Adrenal gland (tissue), 12 donors: ENCODE data around the gene PAOX. TPM values are rescaled to one million over a fixed set of nuclear protein-coding genes. Genes with fewer than 3 reads are reported as not detected.
A peak's percentile ranks its signal among the peaks of the same experiment; 100 is the strongest.

Source experiments
- DNase-seq, 7 donors: peaks; one replicate each; pipeline ENCODE4 v3.0.0-alpha.2; 2019 to 2020
- H3K27ac ChIP-seq, 5 donors: fragments of 200-600 bp; sonication (generic) in 4 of 5; 1 replicate in 3 of 5; 2 replicates in 2 of 5; pipeline versions ENCODE4 v1.5.1 to v1.8.0; 2016 to 2020; ENCODE audit warnings: mild to moderate bottlenecking in 1 of 5
- H3K27me3 ChIP-seq: fragments of 200-600 bp; 2 replicates; pipeline ENCODE4 v1.8.0; 2021
- H3K36me3 ChIP-seq, 2 donors: fragments of 200-600 bp; replicated peaks in 1 of 2; 1 replicate in 1 of 2; 2 replicates in 1 of 2; pipeline versions ENCODE4 v1.5.1 to v1.8.0; 2018 to 2022
- H3K4me1 ChIP-seq, 2 donors: fragments of 200-600 bp; replicated peaks in 1 of 2; 1 replicate in 1 of 2; 2 replicates in 1 of 2; pipeline versions ENCODE4 v1.5.1 to v1.8.0; 2018 to 2021
- H3K4me3 ChIP-seq, 4 donors: fragments of 200-600 bp; sonication (generic) in 3 of 4; one replicate each; pipeline ENCODE4 v1.5.1; 2016 to 2018
- H3K9me3 ChIP-seq, 3 donors: fragments of 200-600 bp; sonication (generic) in 1 of 3; replicated peaks in 1 of 3; 1 replicate in 2 of 3; 2 replicates in 1 of 3; pipeline versions ENCODE4 v1.5.1 to v1.8.0; 2016 to 2021
- POLR2A ChIP-seq, 2 donors: fragments of 450-650 bp; IDR thresholded peaks; one replicate each; pipeline ENCODE4 v1.6.1; 2017; ENCODE audit warnings: antibody characterized with exemption in 2 of 2, mild to moderate bottlenecking in 2 of 2, moderate library complexity in 1 of 2
- WGBS, 4 donors: extraction: QIAGEN DNeasy Blood & Tissue Kit in 2 of 4; methylation state at CpG; one replicate each; pipeline versions ENCODE4 v1.1.5 to v1.1.7; 2013 to 2017; 5-methylcytosine and 5-hydroxymethylcytosine counted together
- intact Hi-C, 2 donors: fragments of 100-400 bp; cut with DNase I; formaldehyde crosslinking; loops; one replicate each; pipeline versions ENCODE4 v1.14.1 to v1.15.0; 2022 to 2023
- polyA plus RNA-seq, 3 donors: library from polyadenylated mRNA; stranded (reverse); fragments of 200-250 nt in 2 of 3; fragments of 350-450 nt in 1 of 3; fragmentation: Illumina TruSeq in 1 of 3; extraction: RNeasy Lipid Tissue Mini Kit (QIAGEN cat#74804) in 1 of 3; gene quantifications; one replicate each; pipeline ENCODE4 v1.2.3, GENCODE V29; 2013 to 2014
- total RNA-seq, 9 donors: library from RNA; depleted of rRNA in 4 of 9; stranded (reverse); fragments of >200 nt in 4 of 9; fragments of 120-200 nt in 1 of 9; fragmentation: NEBNext Ultra II Directional in 1 of 9; extraction: Animal tissue kit (Norgen Biotek cat#: 25700) in 1 of 9; gene quantifications; one replicate each; pipeline versions ENCODE4 v1.1.0 to v1.2.4, GENCODE V29; 2013 to 2023
- TF ChIP-seq, protein P1 (sequence below), 6 experiments: fragments of 450-650 bp in 4 of 6; fragments of 200-600 bp in 2 of 6; sonication (generic) in 1 of 6; IDR thresholded peaks; 1 replicate in 5 of 6; 2 replicates in 1 of 6; pipeline versions ENCODE4 v1.5.1 to v1.8.0; 2016 to 2021; ENCODE audit warnings: antibody characterized with exemption in 6 of 6, mild to moderate bottlenecking in 2 of 6, moderate library complexity in 1 of 6
- donor health status: healthy with polysubstance abuse.
- donor health status: Bipolar disorder and iron deficiency.
- donor health status: DM: yes; HTN: yes; CAD: no.
- donor health status: DM: no; HTN: no; CAD: no.
- donor health status: DM: no; HTN: no; CAD: no.
- donor health status: DM: yes; HTN: yes; CAD: no.

PAOX gene
- total and polyA plus RNA-seq, 12 donors, result 1.0 to 34.4 (median 6.4) TPM

GRCh38 chr10:133393401-133394063, 14.5 kb downstream of the PAOX start:
- Histone ChIP-seq H3K27me3 (no peaks in the 10 kb centered on the region), H3K36me3 (peaks cover 0 to 14% of the 10 kb centered on the region in 2 donors), H3K4me3 (peak overlapping the region in 2 of 4 donors; percentile 76 to 80), H3K9me3 (no peaks in the 10 kb centered on the region), H3K4me1 (peaks cover 6 to 14% of the 10 kb centered on the region in 2 donors), H3K27ac (peak overlapping the region in 2 of 5 donors; percentile 82 to 83)
- peak in 1 of 7 donors; percentile 55 for DNase-seq
- WGBS, 4 donors, result 29 to 47% (median 32%) methylated on average over 17 to 27 of the region's 27 CpGs
- no peak for TF ChIP-seq POLR2A (IDR thresholded peaks at IDR 0.05)
- TF ChIP-seq, protein P1, sequence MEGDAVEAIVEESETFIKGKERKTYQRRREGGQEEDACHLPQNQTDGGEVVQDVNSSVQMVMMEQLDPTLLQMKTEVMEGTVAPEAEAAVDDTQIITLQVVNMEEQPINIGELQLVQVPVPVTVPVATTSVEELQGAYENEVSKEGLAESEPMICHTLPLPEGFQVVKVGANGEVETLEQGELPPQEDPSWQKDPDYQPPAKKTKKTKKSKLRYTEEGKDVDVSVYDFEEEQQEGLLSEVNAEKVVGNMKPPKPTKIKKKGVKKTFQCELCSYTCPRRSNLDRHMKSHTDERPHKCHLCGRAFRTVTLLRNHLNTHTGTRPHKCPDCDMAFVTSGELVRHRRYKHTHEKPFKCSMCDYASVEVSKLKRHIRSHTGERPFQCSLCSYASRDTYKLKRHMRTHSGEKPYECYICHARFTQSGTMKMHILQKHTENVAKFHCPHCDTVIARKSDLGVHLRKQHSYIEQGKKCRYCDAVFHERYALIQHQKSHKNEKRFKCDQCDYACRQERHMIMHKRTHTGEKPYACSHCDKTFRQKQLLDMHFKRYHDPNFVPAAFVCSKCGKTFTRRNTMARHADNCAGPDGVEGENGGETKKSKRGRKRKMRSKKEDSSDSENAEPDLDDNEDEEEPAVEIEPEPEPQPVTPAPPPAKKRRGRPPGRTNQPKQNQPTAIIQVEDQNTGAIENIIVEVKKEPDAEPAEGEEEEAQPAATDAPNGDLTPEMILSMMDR (IDR thresholded peaks at IDR 0.05), result no peak
- intact Hi-C loops, result no loop called here

- intact Hi-C loops, result no loop called here
- DNase-seq, result peak; percentile 92 to 95 (median 94)
- Histone ChIP-seq H3K4me1 (peaks cover 6 to 14% of the 10 kb centered on the region in 2 donors), H3K9me3 (no peaks in the 10 kb centered on the region), H3K27ac (peak within 1 kb of the TSS; percentile 8 to 83 (median 65)), H3K27me3 (no peaks in the 10 kb centered on the region), H3K36me3 (peaks cover 0 to 20% of the 10 kb centered on the region in 2 donors), H3K4me3 (peak within 1 kb of the TSS; percentile 17 to 94 (median 78))
- 0 to 1% (median 0%) methylated on average over 8 to 69 of the region's 69 CpGs for WGBS, 4 donors
- peak; percentile 59 to 80 for TF ChIP-seq POLR2A (IDR thresholded peaks at IDR 0.05)
- TF ChIP-seq, protein P1 (IDR thresholded peaks at IDR 0.05), result peak in 4 of 6 experiments; percentile 20 to 45 (median 24)
Observed at GRCh38 chr10:133394064-133394663, 15.1 kb downstream of the PAOX start, which contains the start of gene MTG1. Gene MTG1 (plus strand): TSS chr10:133394157. CDS start chr10:133394221, 64 bp downstream.

DNA sequence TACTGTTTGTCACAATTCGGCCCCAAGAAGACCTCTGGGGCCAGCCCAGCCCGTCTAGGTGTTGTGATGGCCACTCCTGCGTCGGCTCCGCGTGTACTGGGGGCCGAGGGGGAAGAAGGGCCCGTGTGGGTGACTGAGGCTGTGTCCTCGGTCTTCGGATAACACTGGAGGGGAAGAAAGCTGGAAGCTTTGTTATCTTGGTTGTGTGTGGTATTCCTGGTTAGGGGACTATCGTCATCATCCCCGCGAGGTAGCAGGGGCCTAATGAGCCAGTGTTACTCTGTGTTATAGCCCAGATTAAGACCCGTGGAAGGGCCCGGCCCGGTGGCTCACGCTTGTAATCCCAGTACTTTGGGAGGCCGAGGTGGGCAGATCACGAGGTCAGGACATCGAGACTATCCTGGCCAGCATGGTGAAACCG, 15.7 kb downstream of the PAOX start:
- Histone ChIP-seq H3K27me3 (no peaks in the 10 kb centered on the region), H3K9me3 (no peaks in the 10 kb centered on the region), H3K36me3 (peaks cover 0 to 27% of the 10 kb centered on the region in 2 donors), H3K4me3 (peak overlapping the region in 3 of 4 donors; percentile 76 to 94 (median 80)), H3K27ac (peak overlapping the region in 4 of 5 donors; percentile 8 to 83 (median 74)), H3K4me1 (peaks cover 6 to 14% of the 10 kb centered on the region in 2 donors)
- intact Hi-C loops, result no loop called here
- DNase-seq, result peak in 3 of 7 donors; percentile 16 to 50 (median 23)
- 22 to 45% (median 27%) methylated on average over 13 to 21 of the region's 21 CpGs for WGBS, 4 donors
- no peak for TF ChIP-seq POLR2A (IDR thresholded peaks at IDR 0.05)
- TF ChIP-seq, protein P1 (IDR thresholded peaks at IDR 0.05), result no peak

DNA sequence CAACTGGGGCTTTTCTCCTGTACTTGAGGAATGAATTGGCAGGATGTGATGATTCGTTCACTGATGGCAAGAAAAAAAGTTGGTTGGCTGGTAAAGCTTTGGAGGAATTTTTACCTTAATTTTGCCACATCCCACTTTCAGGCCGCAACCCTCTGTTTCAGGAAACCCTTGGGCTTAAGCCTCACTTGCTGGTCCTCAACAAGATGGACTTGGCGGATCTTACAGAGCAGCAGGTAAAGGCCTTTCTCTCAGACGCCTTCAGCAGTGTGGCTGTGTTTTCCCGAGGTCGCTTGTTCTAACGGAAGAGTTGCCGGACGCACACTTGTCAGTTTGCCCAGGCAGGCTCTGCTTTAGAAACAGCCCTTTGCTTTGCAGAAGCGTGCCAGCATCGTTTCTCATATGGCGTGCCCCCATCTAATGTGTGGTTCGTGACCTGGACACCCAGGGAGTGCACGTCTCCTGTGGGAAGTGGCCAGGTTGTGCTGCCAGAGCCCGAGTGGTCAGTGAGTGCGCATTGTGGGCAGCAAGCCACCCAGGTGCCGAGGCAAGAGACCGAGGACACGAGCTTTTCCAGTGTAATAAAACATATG, 17.1 kb downstream of the PAOX start:
- Histone ChIP-seq H3K4me1 (peaks cover 15 to 23% of the 10 kb centered on the region in 2 donors), H3K36me3 (peaks cover 0 to 35% of the 10 kb centered on the region in 2 donors), H3K27me3 (no peaks in the 10 kb centered on the region), H3K27ac (no peak overlapping the region), H3K4me3 (no peak overlapping the region), H3K9me3 (no peaks in the 10 kb centered on the region)
- TF ChIP-seq, protein P1 (IDR thresholded peaks at IDR 0.05), result no peak
- no peak for TF ChIP-seq POLR2A (IDR thresholded peaks at IDR 0.05)
- WGBS, 4 donors, result 92 to 94% (median 93%) methylated on average over 17 to 19 of the region's 19 CpGs
- DNase-seq, result peak in 2 of 7 donors; percentile 14 to 51
- intact Hi-C loops, result no loop called here
